PC-9 (cell line): ENCODE data around the gene TPI1.

Experiments
- EZH2 ChIP-seq: fragments of 200-600 bp; sonication (generic); IDR thresholded peaks from 2 replicates; pipeline ENCODE4 v1.8.0; 2017; ENCODE audit warnings: antibody characterized with exemption, low read depth
- TF ChIP-seq, protein P1 (sequence below): fragments of 200-600 bp; sonication (generic); conservative IDR thresholded peaks from 2 replicates; pipeline ENCODE4 v1.6.1; 2017; ENCODE audit warnings: mixed run types, antibody characterized with exemption, mild to moderate bottlenecking, moderate library complexity

DNA sequence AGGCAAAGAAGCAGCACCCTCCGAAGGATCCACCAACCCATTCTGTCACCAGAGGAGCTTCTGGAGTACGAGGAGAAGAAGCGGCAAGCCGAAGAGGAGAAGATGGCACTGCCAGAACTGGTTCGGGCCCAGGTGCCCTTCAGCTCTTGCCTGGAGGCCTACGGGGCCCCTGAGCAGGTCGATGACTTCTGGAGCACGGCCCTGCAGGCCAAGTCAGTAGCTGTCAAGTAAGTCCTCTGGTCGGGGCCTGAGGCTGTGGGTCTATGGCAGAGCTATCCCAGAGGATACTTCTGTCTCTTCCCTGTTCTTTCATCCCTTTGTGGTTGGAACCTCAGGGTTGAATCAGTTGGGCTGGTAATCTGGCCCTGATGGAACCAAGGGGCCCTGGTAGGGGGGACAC, 5.9 kb upstream of the TPI1 start:
- TF ChIP-seq, protein P1, sequence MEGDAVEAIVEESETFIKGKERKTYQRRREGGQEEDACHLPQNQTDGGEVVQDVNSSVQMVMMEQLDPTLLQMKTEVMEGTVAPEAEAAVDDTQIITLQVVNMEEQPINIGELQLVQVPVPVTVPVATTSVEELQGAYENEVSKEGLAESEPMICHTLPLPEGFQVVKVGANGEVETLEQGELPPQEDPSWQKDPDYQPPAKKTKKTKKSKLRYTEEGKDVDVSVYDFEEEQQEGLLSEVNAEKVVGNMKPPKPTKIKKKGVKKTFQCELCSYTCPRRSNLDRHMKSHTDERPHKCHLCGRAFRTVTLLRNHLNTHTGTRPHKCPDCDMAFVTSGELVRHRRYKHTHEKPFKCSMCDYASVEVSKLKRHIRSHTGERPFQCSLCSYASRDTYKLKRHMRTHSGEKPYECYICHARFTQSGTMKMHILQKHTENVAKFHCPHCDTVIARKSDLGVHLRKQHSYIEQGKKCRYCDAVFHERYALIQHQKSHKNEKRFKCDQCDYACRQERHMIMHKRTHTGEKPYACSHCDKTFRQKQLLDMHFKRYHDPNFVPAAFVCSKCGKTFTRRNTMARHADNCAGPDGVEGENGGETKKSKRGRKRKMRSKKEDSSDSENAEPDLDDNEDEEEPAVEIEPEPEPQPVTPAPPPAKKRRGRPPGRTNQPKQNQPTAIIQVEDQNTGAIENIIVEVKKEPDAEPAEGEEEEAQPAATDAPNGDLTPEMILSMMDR, result no peak
- no peak for TF ChIP-seq EZH2
